NCI-H2196 treated with DMSO at 0.1 percent for 48 hours (cell line): Measurements from ENCODE around the gene CNPY2.
"Not testable (repeated sequence)": the region's sequence is repeated elsewhere in the genome, so short reads cannot be mapped to it uniquely, and the experiment has no call there.

Experiments
- DNase-seq: peaks from one replicate; lab custom pipeline; 2025; ENCODE audit not compliant: unreplicated experiment; lab: John Stamatoyannopoulos, UW

Gene CNPY2

GRCh38 chr12:56298828-56299227 is 17.0 kb downstream of the CNPY2 start:
- DNase-seq: no peak

- no peak for DNase-seq
These were observed 18.4 kb downstream of the CNPY2 start for GRCh38 chr12:56297400-56297799.

DNA sequence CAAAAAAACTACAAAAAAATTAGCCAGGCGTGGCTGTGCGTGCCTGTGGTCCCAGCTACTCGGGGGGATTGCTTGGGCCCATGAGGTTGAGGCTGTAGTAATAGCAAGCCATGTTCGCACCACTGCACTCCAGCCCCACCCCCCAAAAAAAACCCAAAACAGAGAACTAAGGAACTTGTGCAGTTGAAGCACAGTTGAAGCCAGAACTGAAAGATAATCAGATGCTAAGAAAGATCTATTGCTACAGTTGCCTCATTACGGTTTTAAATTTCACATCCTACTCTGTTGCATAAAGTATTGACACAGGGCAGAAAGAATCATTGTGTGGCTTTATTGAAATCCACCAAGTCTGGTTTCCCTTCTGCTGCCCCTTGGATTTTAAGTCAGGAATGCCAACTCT is 19.5 kb downstream of the CNPY2 start:
- DNase-seq: no peak

DNA sequence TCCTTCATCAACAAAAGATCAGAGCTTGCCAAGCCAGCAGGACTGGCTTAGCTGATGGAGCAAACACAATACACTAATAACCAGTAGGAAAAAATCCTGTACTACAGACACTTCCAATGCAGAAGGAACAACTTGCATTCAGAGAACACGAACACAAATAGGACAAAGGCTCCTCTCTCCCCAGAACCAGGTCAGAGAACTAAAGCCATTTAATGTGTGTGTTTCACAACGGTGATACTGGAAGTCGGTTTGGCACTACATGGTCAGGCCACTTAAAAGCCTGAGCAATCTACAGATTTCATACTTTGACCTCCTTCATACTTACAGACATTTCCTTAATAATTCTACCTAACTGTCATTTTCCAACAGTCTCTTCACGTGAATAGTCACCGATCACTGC is 22.0 kb downstream of the CNPY2 start:
- no peak for DNase-seq

DNA sequence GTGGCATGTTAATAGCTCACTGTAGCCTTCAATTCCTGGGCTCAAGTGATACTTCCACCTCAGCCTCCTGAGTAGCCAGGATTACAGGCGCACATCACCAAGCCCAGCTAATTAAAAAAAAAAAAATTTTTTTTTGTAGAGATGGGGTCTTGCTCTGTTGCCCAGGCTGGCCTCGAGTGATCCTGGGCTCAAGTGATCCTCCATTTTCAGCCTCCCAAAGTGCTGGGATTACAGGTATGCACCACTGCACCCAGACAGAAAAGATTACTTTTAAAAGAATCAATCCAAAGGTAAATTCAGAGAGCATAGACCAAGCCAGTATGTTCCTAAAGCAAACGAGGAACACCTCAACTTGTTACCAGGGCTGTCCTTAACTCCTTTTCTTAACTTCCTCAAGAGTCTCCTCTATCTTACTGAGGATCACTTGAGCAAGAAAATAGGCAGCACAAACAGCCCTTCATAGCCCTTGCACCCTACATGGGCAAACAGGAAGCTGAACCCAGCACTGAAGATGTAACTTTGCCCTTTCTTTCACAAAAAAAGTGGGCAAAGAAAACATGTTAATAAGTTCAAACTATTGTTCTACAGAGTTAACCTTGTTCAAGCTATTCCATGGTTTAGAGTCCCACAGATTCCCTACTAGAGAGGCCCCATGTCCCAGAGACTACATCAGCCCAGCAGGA is 26.9 kb downstream of the CNPY2 start:
- no peak for DNase-seq

GRCh38 chr12:56286044-56286830 is 29.6 kb downstream of the CNPY2 start:
- no peak for DNase-seq

- not testable (repeated sequence) for DNase-seq
These were observed 31.5 kb downstream of the CNPY2 start for GRCh38 chr12:56284263-56284662.

DNA sequence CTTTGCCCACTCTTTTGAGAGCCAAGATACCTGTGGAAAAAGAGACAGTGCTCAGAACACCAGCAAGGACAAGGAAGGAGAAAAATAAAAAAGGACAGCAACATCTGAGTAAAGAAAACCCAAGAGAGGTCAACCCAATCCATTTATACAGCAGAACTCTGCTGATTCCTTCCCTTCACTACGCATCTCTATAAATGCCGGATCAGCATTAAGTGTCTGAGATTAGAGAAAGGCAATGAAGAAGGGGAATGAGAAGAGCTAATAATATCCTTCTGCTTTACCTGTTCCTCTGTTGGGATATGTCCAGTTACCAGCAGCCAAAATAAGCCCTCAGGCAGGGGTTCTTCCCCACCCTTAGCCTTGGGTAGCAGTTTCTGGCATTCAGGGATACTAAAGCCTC is 33.2 kb downstream of the CNPY2 start:
- DNase-seq: no peak

GRCh38 chr12:56282030-56282429 is 33.8 kb downstream of the CNPY2 start:
- no peak for DNase-seq

GRCh38 chr12:56280849-56281248 is 34.9 kb downstream of the CNPY2 start:
- no peak for DNase-seq

DNA sequence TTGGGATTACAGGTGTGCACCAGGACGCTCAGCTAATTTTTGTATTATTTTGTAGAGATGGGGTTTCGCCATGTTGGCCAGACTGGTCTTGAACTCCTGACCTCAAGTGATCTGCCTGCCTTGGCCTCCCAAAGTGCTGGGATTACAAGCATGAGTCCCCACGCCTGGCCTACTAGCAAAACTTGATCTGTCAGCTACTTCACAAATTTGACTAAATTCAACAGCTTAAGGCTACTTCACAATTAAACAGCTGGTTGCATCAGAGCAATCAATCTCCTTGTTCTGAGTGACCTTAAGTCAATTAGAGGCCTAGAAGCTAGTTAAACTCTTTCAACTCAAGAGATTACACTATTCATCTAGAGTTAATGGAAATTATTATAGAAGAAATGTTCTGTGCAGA is 36.9 kb downstream of the CNPY2 start:
- no peak for DNase-seq

DNA sequence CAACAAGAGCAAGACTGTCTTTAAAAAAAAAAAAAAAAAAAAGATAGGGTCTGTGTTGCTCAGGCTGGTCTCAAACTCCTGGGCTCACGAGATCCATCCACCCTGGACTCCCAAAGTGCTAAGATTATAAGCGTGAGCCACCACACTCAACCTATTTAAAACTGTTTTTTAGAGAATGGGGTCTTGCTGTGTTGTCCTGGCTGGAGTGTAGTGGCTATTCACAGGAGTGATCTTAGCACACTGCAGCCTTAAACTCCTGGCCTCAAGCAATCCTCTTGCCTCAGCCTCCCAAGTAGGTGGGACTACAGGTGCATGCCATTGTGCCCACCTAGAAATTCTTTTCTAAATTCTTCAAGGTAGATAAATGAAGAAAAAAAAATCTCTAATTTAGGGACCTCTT is 41.5 kb downstream of the CNPY2 start:
- no peak for DNase-seq

GRCh38 chr12:56272468-56272867 is 43.3 kb downstream of the CNPY2 start:
- DNase-seq: not testable (repeated sequence)

DNA sequence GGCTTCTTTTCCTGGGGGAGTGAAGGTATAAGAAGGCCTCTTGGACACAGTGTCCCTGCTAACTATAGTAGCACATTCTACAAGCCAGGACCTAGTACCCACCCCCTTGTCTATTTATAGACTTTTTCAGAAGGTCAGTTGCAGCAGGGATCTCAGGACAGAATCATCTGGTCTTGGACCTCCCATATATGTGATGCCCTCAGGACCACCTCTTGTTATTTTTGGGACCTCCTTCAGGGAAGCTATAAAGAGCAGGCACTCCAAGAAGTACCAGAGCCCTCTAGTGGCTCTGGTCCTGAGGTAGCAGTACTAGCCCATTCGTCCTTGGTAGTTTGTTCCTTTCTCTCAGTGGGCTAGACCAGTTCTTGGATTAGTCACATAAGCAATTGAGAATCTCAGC is 44.8 kb downstream of the CNPY2 start:
- DNase-seq: no peak

GRCh38 chr12:56267443-56268071 is 48.2 kb downstream of the CNPY2 start:
- peak; percentile 9 for DNase-seq

DNA sequence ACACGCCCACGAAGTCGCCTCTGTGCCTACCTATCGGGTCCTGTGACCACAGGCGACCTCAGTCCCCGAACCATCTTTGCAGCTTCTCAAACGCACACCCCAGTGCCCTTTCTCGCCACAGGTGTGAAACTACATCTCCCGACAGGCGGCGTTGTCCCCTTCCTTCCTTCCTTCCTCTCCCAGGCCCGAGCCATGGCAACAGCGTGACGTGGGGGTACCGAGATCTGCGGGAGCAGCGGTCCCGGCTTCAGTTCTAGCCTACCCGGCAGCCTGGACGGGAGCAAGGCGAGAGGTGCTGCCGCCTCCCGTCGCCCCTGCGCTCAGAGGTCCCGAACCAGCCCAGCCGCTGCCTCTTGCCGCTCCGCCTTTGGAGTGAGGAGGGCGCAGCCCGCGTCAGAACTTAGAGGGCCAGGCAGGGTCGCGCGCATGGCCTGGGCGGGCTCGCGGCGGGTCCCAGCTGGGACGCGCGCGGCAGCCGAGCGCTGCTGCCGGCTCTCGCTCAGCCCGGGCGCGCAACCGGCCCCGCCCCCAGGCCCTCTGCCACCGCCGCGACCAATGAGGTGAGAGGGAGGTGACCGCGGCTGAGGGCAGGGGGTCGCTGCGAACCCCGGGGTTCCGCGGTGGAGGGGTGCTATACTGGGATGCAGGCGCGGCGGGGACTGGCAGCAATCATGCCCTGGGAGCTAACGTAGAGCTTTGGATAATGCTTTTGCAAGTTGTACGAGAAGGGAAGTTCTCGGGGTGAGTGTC is 48.9 kb downstream of the CNPY2 start, which contains the start of gene COQ10A:
TSS of gene COQ10A (plus strand) at position 250 of the 750 bp plus-strand sequence. CDS start at position 427, 177 bp downstream.
- DNase-seq: peak; percentile 88

- DNase-seq: not testable (repeated sequence)
These were observed 49.6 kb downstream of the CNPY2 start for GRCh38 chr12:56266068-56266692.

DNA sequence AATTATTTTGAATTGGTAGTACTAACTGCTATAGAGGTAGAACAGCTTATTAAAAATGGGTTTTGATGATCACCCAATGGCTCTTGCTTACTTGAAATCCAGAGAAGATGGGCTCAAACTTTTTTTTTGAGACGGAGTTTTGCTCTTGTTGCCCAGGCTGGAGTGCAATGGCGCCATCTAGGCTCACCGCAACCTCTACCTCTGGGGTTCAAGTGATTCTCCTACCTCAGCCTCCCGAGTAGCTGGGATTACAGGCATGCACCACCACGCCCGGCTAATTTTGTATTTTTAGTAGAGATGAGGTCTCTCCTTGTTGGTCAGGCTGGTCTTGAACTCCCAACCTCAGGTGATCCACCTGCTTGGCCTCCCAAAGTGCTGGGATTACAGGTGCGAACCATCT is 52.8 kb downstream of the CNPY2 start:
- DNase-seq: not testable (repeated sequence)

DNA sequence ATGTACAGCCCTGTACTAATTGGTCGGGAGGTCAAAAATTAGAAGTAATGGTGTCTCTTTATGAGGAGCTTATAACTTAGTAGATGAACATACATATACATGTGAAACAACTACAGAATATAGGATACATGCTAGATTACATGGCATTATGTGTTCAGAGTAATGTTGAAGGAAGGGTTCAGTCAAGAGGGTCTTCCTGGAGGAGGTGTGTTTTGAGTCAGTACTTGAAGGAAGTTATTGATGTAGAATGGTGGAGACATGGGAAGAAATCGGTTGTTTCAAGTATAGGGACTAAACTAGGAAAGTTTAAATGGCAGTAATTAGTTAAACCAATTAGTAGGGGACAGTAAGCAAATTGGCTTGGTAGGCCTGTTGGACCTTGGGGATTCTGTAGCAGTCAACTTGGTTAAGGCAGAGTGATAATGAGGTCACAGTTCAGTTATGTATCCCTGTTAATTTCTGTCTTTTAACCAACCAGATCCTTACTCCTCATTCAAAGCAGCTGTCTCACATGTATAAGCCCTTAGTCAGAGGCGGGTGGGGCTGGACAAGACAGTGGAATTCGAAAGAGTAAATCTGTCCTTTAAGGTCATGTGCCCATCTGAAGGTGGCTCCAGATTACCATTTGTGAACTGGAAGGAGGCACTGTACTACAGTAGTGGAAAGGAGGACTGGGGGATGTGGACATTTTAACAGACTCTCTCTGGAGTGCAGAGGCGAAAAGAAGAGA is 54.1 kb downstream of the CNPY2 start:
- no peak for DNase-seq

- no peak for DNase-seq
These were observed 54.9 kb downstream of the CNPY2 start for GRCh38 chr12:56260921-56261320.
